Testis (tissue), 3 donors: Measurements from ENCODE around the gene SEPTIN8. TPM values are rescaled to one million over a fixed set of nuclear protein-coding genes. Genes with fewer than 3 reads are reported as not detected.
"Not testable (repeated sequence)": the region's sequence is repeated elsewhere in the genome, so short reads cannot be mapped to it uniquely, and the experiment has no call there.

ENCODE experiments used
- DNase-seq: peaks from one replicate; pipeline ENCODE4 v3.0.0-alpha.2; 2019
- H3K27ac ChIP-seq, 2 donors: fragments of 200-600 bp; sonication (generic); one replicate each; pipeline ENCODE4 v1.5.1; 2019
- H3K27me3 ChIP-seq: fragments of 200-600 bp; sonication (generic); one replicate; pipeline ENCODE4 v1.5.1; 2019
- H3K36me3 ChIP-seq: fragments of 200-600 bp; sonication (generic); one replicate; pipeline ENCODE4 v1.5.1; 2017; ENCODE audit warnings: low read depth; ENCODE audit errors: missing control alignments
- H3K4me1 ChIP-seq: fragments of 200-600 bp; sonication (generic); one replicate; pipeline ENCODE4 v1.5.1; 2019
- H3K4me3 ChIP-seq, 2 donors: fragments of 200-600 bp; sonication (generic); one replicate each; pipeline ENCODE4 v1.5.1; 2017 to 2019
- H3K9me3 ChIP-seq: fragments of 200-600 bp; sonication (generic); one replicate; pipeline ENCODE4 v1.5.1; 2017
- CTCF ChIP-seq, 3 experiments: fragments of 450-650 bp in 2 of 3; fragments of 200-600 bp in 1 of 3; sonication (generic) in 1 of 3; IDR thresholded peaks; one replicate each; pipeline ENCODE4 v1.5.1; 2016 to 2019; ENCODE audit warnings: antibody characterized with exemption in 3 of 3, mild to moderate bottlenecking in 2 of 3, moderate library complexity in 1 of 3
- POLR2A ChIP-seq: fragments of 450-650 bp; IDR thresholded peaks from one replicate; pipeline ENCODE4 v1.6.1; 2017; ENCODE audit warnings: antibody characterized with exemption, mild to moderate bottlenecking, moderate library complexity
- WGBS, 2 donors: methylation state at CpG; one replicate each; pipeline ENCODE4 v1.1.5; 2018; 5-methylcytosine and 5-hydroxymethylcytosine counted together
- intact Hi-C: fragments of 100-400 bp; cut with DNase I; formaldehyde crosslinking; loops from one replicate; pipeline ENCODE4 v1.15.1; 2023; ENCODE audit warnings: low total_unique reads
- polyA plus RNA-seq: library from polyadenylated mRNA; stranded (reverse); fragments of 350-450 nt; fragmentation: Illumina TruSeq; extraction: RNeasy Lipid Tissue Mini Kit (QIAGEN cat#74804); gene quantifications from one replicate; pipeline ENCODE4 v1.2.3, GENCODE V29; 2014; ENCODE audit warnings: low read depth, low replicate concordance; ENCODE audit not compliant: insufficient read depth
- total RNA-seq, 2 donors: library from RNA; depleted of rRNA; stranded (reverse); fragments of >200 nt; gene quantifications; one replicate each; pipeline ENCODE4 v1.2.3, GENCODE V29; 2016

The SEPTIN8 gene
- total and polyA plus RNA-seq, 3 donors from 2014 or later = 12.4 to 16.4 (median 13.9) TPM

GRCh38 chr5:132808448-132808847, 31.4 kb upstream of the SEPTIN8 start:
- Histone ChIP-seq H3K27me3 (no peaks in the 10 kb centered on the region), H3K36me3 (no peaks in the 10 kb centered on the region), H3K4me1 (no peaks in the 10 kb centered on the region), H3K4me3 (no peak overlapping the region), H3K27ac (no peak overlapping the region), H3K9me3 (no peaks in the 10 kb centered on the region)
- DNase-seq = peak; percentile 2
- no peak for TF ChIP-seq CTCF (IDR thresholded peaks at IDR 0.05)
- TF ChIP-seq POLR2A = no peak
- 68 to 74% methylated on average over 2 of the region's 2 CpGs for WGBS, 2 donors
- intact Hi-C loops = no loop called here

GRCh38 chr5:132807163-132807838, 30.3 kb upstream of the SEPTIN8 start:
- intact Hi-C loops = no loop called here
- H3K4me1 ChIP-seq = no peaks in the 10 kb centered on the region
- H3K27ac ChIP-seq = no peak overlapping the region
- H3K9me3 ChIP-seq = no peaks in the 10 kb centered on the region
- WGBS, 2 donors = 67 to 70% methylated on average over 12 of the region's 12 CpGs
- no peaks in the 10 kb centered on the region for H3K36me3 ChIP-seq
- H3K4me3 ChIP-seq = no peak overlapping the region
- TF ChIP-seq CTCF (IDR thresholded peaks at IDR 0.05) = peak in 1 of 3 experiments; percentile 11
- TF ChIP-seq POLR2A = no peak
- no peaks in the 10 kb centered on the region for H3K27me3 ChIP-seq
- DNase-seq = peak; percentile 25

GRCh38 chr5:132806804-132807162, 29.7 kb upstream of the SEPTIN8 start:
- DNase-seq, H3K36me3 ChIP-seq, H3K27ac ChIP-seq, H3K4me3 ChIP-seq, H3K9me3 ChIP-seq, intact Hi-C loops, H3K4me1 ChIP-seq, H3K27me3 ChIP-seq: not testable (repeated sequence)
- 93 to 96% methylated on average over 12 of the region's 12 CpGs for WGBS, 2 donors

- DNase-seq, H3K27me3 ChIP-seq, H3K4me3 ChIP-seq, H3K9me3 ChIP-seq, H3K27ac ChIP-seq, intact Hi-C loops, H3K36me3 ChIP-seq, H3K4me1 ChIP-seq: not testable (repeated sequence)
- 81 to 85% methylated on average over 6 of the region's 6 CpGs for WGBS, 2 donors
Measured at GRCh38 chr5:132805872-132806271, 28.8 kb upstream of the SEPTIN8 start.

GRCh38 chr5:132804219-132804618, 27.2 kb upstream of the SEPTIN8 start:
- H3K36me3 ChIP-seq, intact Hi-C loops, H3K4me3 ChIP-seq, H3K4me1 ChIP-seq, H3K27me3 ChIP-seq, H3K9me3 ChIP-seq, H3K27ac ChIP-seq, DNase-seq: not testable (repeated sequence)
- WGBS, 2 donors = 82 to 95% methylated on average over 1 of the region's 1 CpG

- 83 to 88% methylated on average over 5 of the region's 5 CpGs for WGBS, 2 donors
- H3K9me3 ChIP-seq, H3K27ac ChIP-seq, H3K36me3 ChIP-seq, H3K4me3 ChIP-seq, intact Hi-C loops, H3K27me3 ChIP-seq, DNase-seq, H3K4me1 ChIP-seq: not testable (repeated sequence)
Measured at GRCh38 chr5:132802685-132803066, 25.6 kb upstream of the SEPTIN8 start.

- intact Hi-C loops = no loop called here
- 90 to 93% methylated on average over 5 of the region's 5 CpGs for WGBS, 2 donors
- H3K4me1 ChIP-seq = peaks cover 6% of the 10 kb centered on the region
Measured at GRCh38 chr5:132802044-132802684, 25.1 kb upstream of the SEPTIN8 start.

More at GRCh38 chr5:132802044-132802684, 25.1 kb upstream of the SEPTIN8 start:
- DNase-seq = peak; percentile 8
- TF ChIP-seq CTCF (IDR thresholded peaks at IDR 0.05) (no peak), POLR2A (no peak)
- H3K4me3 ChIP-seq = no peak overlapping the region
- H3K27me3 ChIP-seq = no peaks in the 10 kb centered on the region
- H3K27ac ChIP-seq = no peak overlapping the region
- no peaks in the 10 kb centered on the region for H3K9me3 ChIP-seq
- no peaks in the 10 kb centered on the region for H3K36me3 ChIP-seq
